A673 (cell line): ENCODE data around the gene PRTG. TPM values are rescaled to one million over a fixed set of nuclear protein-coding genes. Genes with fewer than 3 reads are reported as not detected.
A peak's percentile ranks its signal among the peaks of the same experiment; 100 is the strongest.

Source experiments
- BruUV-seq: library from RNA; stranded (reverse); fragments of 400-500 nt; replicated peaks from 2 replicates; lab custom pipeline; 2021; lab: Mats Ljungman, UMichigan
- CTCF ChIA-PET: fragments of 300-600 bp; sonication (Branson Sonifier 250); formaldehyde crosslinking; loops from one replicate; lab custom pipeline; 2022; ENCODE audit warnings: antibody characterized with exemption; lab: Charles Lee
- POLR2A ChIA-PET: fragments of 300-600 bp; sonication (Branson Sonifier 250); formaldehyde crosslinking; loops from one replicate; lab custom pipeline; 2022; ENCODE audit warnings: antibody characterized with exemption; ENCODE audit not compliant: low non-redundant PET; lab: Charles Lee
- DNase-seq: peaks from one replicate; pipeline ENCODE4 v3.0.0-alpha.2; 2015; ENCODE audit warnings: low spot score
- H3K27ac ChIP-seq: fragments of 200-600 bp; sonication (generic); 2 replicates; pipeline ENCODE4 v1.5.1; 2016; ENCODE audit warnings: mixed run types, low read depth, mild to moderate bottlenecking, mixed read lengths, antibody characterized with exemption, low read length; ENCODE audit not compliant: poor library complexity, severe bottlenecking
- H3K27me3 ChIP-seq: fragments of 200-600 bp; sonication (generic); replicated peaks from 2 replicates; pipeline ENCODE4 v1.6.1; 2017; ENCODE audit warnings: mixed run types, low read depth, mild to moderate bottlenecking, mixed read lengths, antibody characterized with exemption, low read length; ENCODE audit not compliant: insufficient read depth, poor library complexity
- H3K36me3 ChIP-seq: fragments of 200-600 bp; sonication (generic); 2 replicates; pipeline ENCODE4 v1.6.1; 2016; ENCODE audit warnings: mixed run types, mild to moderate bottlenecking, mixed read lengths, antibody characterized with exemption, low read length; ENCODE audit not compliant: insufficient read depth, poor library complexity, severe bottlenecking
- H3K4me1 ChIP-seq: fragments of 200-600 bp; sonication (generic); 2 replicates; pipeline ENCODE4 v1.6.1; 2017; ENCODE audit warnings: mixed run types, mild to moderate bottlenecking, mixed read lengths, antibody characterized with exemption, low read length; ENCODE audit not compliant: insufficient read depth, poor library complexity, severe bottlenecking
- H3K4me3 ChIP-seq: fragments of 200-600 bp; sonication (generic); 2 replicates; pipeline ENCODE4 v1.5.1; 2016; ENCODE audit warnings: low read depth, mixed run types, mild to moderate bottlenecking, mixed read lengths, low read length; ENCODE audit not compliant: poor library complexity, severe bottlenecking
- H3K9me3 ChIP-seq: fragments of 200-600 bp; sonication (generic); 2 replicates; pipeline ENCODE4 v1.6.1; 2016; ENCODE audit warnings: mixed run types, low read depth, mild to moderate bottlenecking, mixed read lengths, antibody characterized with exemption, low read length; ENCODE audit not compliant: poor library complexity, severe bottlenecking
- CTCF ChIP-seq: fragments of 300-800, 200-600 bp; sonication (generic); conservative IDR thresholded peaks from 2 replicates; pipeline ENCODE4 v1.5.1; 2017; ENCODE audit warnings: low read depth, mild to moderate bottlenecking, antibody characterized with exemption, low read length, moderate library complexity, mixed read lengths
- EZH2 ChIP-seq: fragments of 200-600 bp; sonication (generic); IDR thresholded peaks from 2 replicates; pipeline ENCODE4 v1.6.1; 2017; ENCODE audit warnings: borderline replicate concordance, low read depth, mild to moderate bottlenecking, mixed read lengths, antibody characterized with exemption, low read length; ENCODE audit not compliant: poor library complexity, severe bottlenecking
- intact Hi-C: fragments of 100-400 bp; cut with micrococcal nuclease; formaldehyde crosslinking; loops from one replicate; pipeline ENCODE4 v1.10.0; 2022; ENCODE audit not compliant: unreplicated experiment
- total RNA-seq: library from RNA; stranded (reverse); gene quantifications from 2 replicates; pipeline ENCODE4 v1.2.3, GENCODE V29; 2021

Gene PRTG
- total RNA-seq, 1 experiment from 2014 or later, result 0.02 TPM

- H3K36me3 ChIP-seq, result no peaks in the 10 kb centered on the region
- no TSS peak for BruUV-seq
- intact Hi-C loops, result no loop called here
- H3K9me3 ChIP-seq, result no peaks in the 10 kb centered on the region
- CTCF ChIA-PET, result no interaction called here
- DNase-seq, result no peak
- H3K4me3 ChIP-seq, result no peak overlapping the region
- no peak overlapping the region for H3K27ac ChIP-seq
- no peaks in the 10 kb centered on the region for H3K4me1 ChIP-seq
- POLR2A ChIA-PET, result no interaction called here
- no peaks in the 10 kb centered on the region for H3K27me3 ChIP-seq
- no peak for TF ChIP-seq CTCF
- no peak for TF ChIP-seq EZH2
Observed at GRCh38 chr15:55630858-55631257, 112.1 kb downstream of the PRTG start.

GRCh38 chr15:55628369-55628730 is 114.6 kb downstream of the PRTG start:
- ChIA-PET POLR2A (no interaction called here), CTCF (interaction anchor here (0.6 kb wide), 1 partner anchor 18 kb away, joined by 3 read pairs; no protein-coding TSS in a partner anchor)
- intact Hi-C loops, result no loop called here
- no peak for DNase-seq
- Histone ChIP-seq H3K9me3 (no peaks in the 10 kb centered on the region), H3K36me3 (no peaks in the 10 kb centered on the region), H3K4me1 (no peaks in the 10 kb centered on the region), H3K27ac (no peak overlapping the region), H3K4me3 (no peak overlapping the region), H3K27me3 (no peaks in the 10 kb centered on the region)
- TF ChIP-seq CTCF (no peak), EZH2 (no peak)
- BruUV-seq, result no TSS peak

GRCh38 chr15:55627730-55628368 is 115.1 kb downstream of the PRTG start:
- Histone ChIP-seq H3K4me3 (no peak overlapping the region), H3K4me1 (no peaks in the 10 kb centered on the region), H3K36me3 (no peaks in the 10 kb centered on the region), H3K9me3 (no peaks in the 10 kb centered on the region), H3K27ac (no peak overlapping the region), H3K27me3 (no peaks in the 10 kb centered on the region)
- POLR2A ChIA-PET, result no interaction called here
- peak; percentile 61 for DNase-seq
- intact Hi-C loops, result no loop called here
- TF ChIP-seq CTCF (peak; percentile 29), EZH2 (no peak)
- CTCF ChIA-PET, result interaction anchor here (0.6 kb wide), 1 partner anchor 19 kb away, joined by 3 read pairs; no protein-coding TSS in a partner anchor
- no TSS peak for BruUV-seq
